Putamen (tissue), 1 donor: ENCODE results near the gene LUC7L.
"Not testable (repeated sequence)": the region's sequence is repeated elsewhere in the genome, so short reads cannot be mapped to it uniquely, and the experiment has no call there.

ENCODE experiments used
- DNase-seq: peaks from one replicate; pipeline ENCODE4 v3.0.0-alpha.2; 2016; ENCODE audit warnings: low spot score

Gene LUC7L

GRCh38 chr16:263944-264343 is 34.7 kb upstream of the LUC7L start:
- no peak for DNase-seq

- DNase-seq, result no peak
Measured at GRCh38 chr16:263182-263774, 34.0 kb upstream of the LUC7L start.

GRCh38 chr16:262121-262745 is 33.0 kb upstream of the LUC7L start:
- DNase-seq, result no peak

GRCh38 chr16:261031-261691 is 31.9 kb upstream of the LUC7L start:
- DNase-seq, result no peak

GRCh38 chr16:260326-260725 is 31.1 kb upstream of the LUC7L start:
- DNase-seq, result no peak

GRCh38 chr16:259814-260253 is 30.6 kb upstream of the LUC7L start:
- no peak for DNase-seq

- DNase-seq, result no peak
Measured at GRCh38 chr16:259226-259625, 30.0 kb upstream of the LUC7L start.

GRCh38 chr16:258091-258490 is 28.8 kb upstream of the LUC7L start:
- not testable (repeated sequence) for DNase-seq

- no peak for DNase-seq
Measured at GRCh38 chr16:255183-255582, 25.9 kb upstream of the LUC7L start.

- DNase-seq, result no peak
Measured at GRCh38 chr16:254461-254860, 25.2 kb upstream of the LUC7L start.

- no peak for DNase-seq
Measured at GRCh38 chr16:253833-254232, 24.6 kb upstream of the LUC7L start.

- DNase-seq, result no peak
Measured at GRCh38 chr16:252366-253337, 23.4 kb upstream of the LUC7L start.

- no peak for DNase-seq
Measured at GRCh38 chr16:249431-249830, 20.2 kb upstream of the LUC7L start.

- DNase-seq, result no peak
Measured at GRCh38 chr16:247027-247426, 17.8 kb upstream of the LUC7L start.

- no peak for DNase-seq
Measured at GRCh38 chr16:245105-245504, 15.9 kb upstream of the LUC7L start.

GRCh38 chr16:243348-243747 is 14.1 kb upstream of the LUC7L start:
- no peak for DNase-seq

GRCh38 chr16:242281-242680 is 13.0 kb upstream of the LUC7L start:
- no peak for DNase-seq

- DNase-seq, result no peak
Measured at GRCh38 chr16:240559-240958, 11.3 kb upstream of the LUC7L start.

- DNase-seq, result peak; percentile 26
Measured at GRCh38 chr16:239948-240277, 10.7 kb upstream of the LUC7L start.

GRCh38 chr16:234468-235305 is 5.4 kb upstream of the LUC7L start, which contains the start of gene FAM234A:
TSS of gene FAM234A (plus strand) at chr16:234821. CDS start at chr16:254414, 19,593 bp downstream.
- DNase-seq, result peak; percentile 92

- DNase-seq, result no peak
Measured at GRCh38 chr16:230949-231348, 1.7 kb upstream of the LUC7L start.
